GM18498 (cell line): Measurements from ENCODE around the gene NKX2-4.

Experiments
- ATAC-seq: cut with Tn5 transposase; IDR thresholded peaks from one replicate; pipeline ENCODE4 v1.9.1; 2021; ENCODE audit warnings: mild to moderate bottlenecking, moderate library complexity; ENCODE audit not compliant: unreplicated experiment

The NKX2-4 gene

GRCh38 chr20:21364413-21364812 is 32.9 kb downstream of the NKX2-4 start:
- no peak for ATAC-seq

DNA sequence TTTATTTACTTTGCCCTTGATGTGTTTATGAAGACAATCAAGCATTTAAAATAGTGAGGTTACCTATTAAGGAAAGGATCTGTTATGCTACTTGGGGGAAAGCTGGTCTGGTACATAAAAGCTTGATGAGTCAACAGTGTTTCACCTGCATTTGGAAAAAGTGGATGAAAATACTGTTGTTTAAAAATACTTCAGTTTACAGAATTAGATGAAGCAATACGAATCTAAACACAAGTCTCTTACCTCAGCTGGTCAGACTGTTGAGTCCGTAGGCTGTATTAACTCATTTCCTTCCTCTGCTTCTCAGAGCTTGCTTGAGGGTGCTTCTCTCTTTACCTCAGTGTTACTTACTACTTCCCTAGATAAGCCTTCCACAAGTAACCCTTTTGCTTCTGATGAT is 36.1 kb downstream of the NKX2-4 start:
- ATAC-seq, result no peak

- no peak for ATAC-seq
Observed at GRCh38 chr20:21360705-21361104, 36.6 kb downstream of the NKX2-4 start.

GRCh38 chr20:21358737-21359136 is 38.6 kb downstream of the NKX2-4 start:
- ATAC-seq, result no peak

- ATAC-seq, result no peak
Observed at GRCh38 chr20:21357844-21358243, 39.5 kb downstream of the NKX2-4 start.

- ATAC-seq, result no peak
Observed at GRCh38 chr20:21356386-21356785, 40.9 kb downstream of the NKX2-4 start.

DNA sequence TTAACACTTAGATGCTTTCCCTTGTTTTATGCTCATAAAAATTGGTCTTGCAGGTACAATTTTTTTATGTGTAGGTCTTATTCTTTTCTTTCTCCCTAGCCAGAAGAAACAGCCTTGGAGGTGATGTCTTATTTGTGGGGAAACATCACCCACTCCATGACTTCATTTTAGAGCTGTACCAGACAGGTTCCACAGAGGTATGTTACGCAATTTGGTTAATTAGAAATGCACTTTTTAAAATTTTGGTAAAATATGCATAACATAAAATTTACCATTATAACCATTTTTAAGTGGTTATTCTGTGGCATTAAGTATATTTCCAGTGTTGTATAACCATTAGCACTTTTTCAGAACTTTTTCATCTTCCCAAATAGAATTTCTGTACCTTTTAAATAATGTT is 41.3 kb downstream of the NKX2-4 start:
- ATAC-seq, result no peak

GRCh38 chr20:21353236-21353635 is 44.1 kb downstream of the NKX2-4 start:
- no peak for ATAC-seq

GRCh38 chr20:21352703-21353102 is 44.6 kb downstream of the NKX2-4 start:
- no peak for ATAC-seq
